Prostate gland (tissue), 2 donors: ENCODE results near the gene LSMEM2.

ENCODE experiments used
- CTCF ChIP-seq, 4 experiments: fragments of 200-600 bp in 2 of 4; fragments of 450-650 bp in 2 of 4; sonication (generic) in 2 of 4; IDR thresholded peaks; 1 replicate in 3 of 4; 2 replicates in 1 of 4; pipeline ENCODE4 v1.5.1; 2016 to 2019; ENCODE audit warnings: antibody characterized with exemption in 4 of 4, mild to moderate bottlenecking in 2 of 4, moderate library complexity in 2 of 4
- POLR2A ChIP-seq: fragments of 450-650 bp; IDR thresholded peaks from one replicate; pipeline ENCODE4 v1.6.1; 2016; ENCODE audit warnings: antibody characterized with exemption, mild to moderate bottlenecking
- POLR2AphosphoS5 ChIP-seq: sonication (generic); formaldehyde crosslinking; IDR thresholded peaks from one replicate; pipeline ENCODE4 v1.6.1; 2017; ENCODE audit warnings: antibody characterized with exemption

- TF ChIP-seq CTCF (IDR thresholded peaks at IDR 0.05) (no peak), POLR2AphosphoS5 (no peak), POLR2A (no peak)
These were observed 33.6 kb upstream of the LSMEM2 start for GRCh38 chr3:50245251-50245745.
